Neutrophil (primary cell): ENCODE data around the gene CD99.

Experiments used
- H3K27ac ChIP-seq: fragments of 200-600 bp; sonication (generic); 2 replicates; pipeline ENCODE4 v1.5.1; 2016; ENCODE audit warnings: mild to moderate bottlenecking, moderate library complexity
- H3K27me3 ChIP-seq: fragments of 200-600 bp; sonication (generic); 2 replicates; pipeline ENCODE4 v1.6.0; 2016; ENCODE audit warnings: mild to moderate bottlenecking
- H3K36me3 ChIP-seq: fragments of 200-600 bp; sonication (generic); 2 replicates; pipeline ENCODE4 v1.5.1; 2017
- H3K4me1 ChIP-seq, 2 experiments: fragments of 200-600 bp in 1 of 2; sonication (generic) in 1 of 2; 1 replicate in 1 of 2; 2 replicates in 1 of 2; pipeline versions ENCODE4 v1.5.1 to v1.6.1; 2013 to 2016; ENCODE audit warnings: low read depth in 1 of 2, low read length in 1 of 2, mild to moderate bottlenecking in 1 of 2, moderate library complexity in 1 of 2; ENCODE audit not compliant: control insufficient read depth in 1 of 2, insufficient read depth in 1 of 2
- H3K4me3 ChIP-seq, 2 experiments: fragments of 200-600 bp in 1 of 2; sonication (generic) in 1 of 2; 1 replicate in 1 of 2; 2 replicates in 1 of 2; pipeline ENCODE4 v1.5.1; 2013 to 2016; ENCODE audit warnings: low read depth in 1 of 2, low read length in 1 of 2, mild to moderate bottlenecking in 1 of 2, moderate library complexity in 1 of 2
- H3K9me3 ChIP-seq: fragments of 200-600 bp; sonication (generic); 2 replicates; pipeline ENCODE4 v1.5.1; 2016
- CTCF ChIP-seq: fragments of 200-600 bp; sonication (generic); IDR thresholded peaks from 2 replicates; pipeline ENCODE4 v1.5.1; 2016; ENCODE audit warnings: antibody characterized with exemption

CD99 gene

GRCh38 chrX:2703991-2704369, 12.9 kb downstream of the CD99 start:
- Histone ChIP-seq H3K27me3 (peaks cover 15% of the 10 kb centered on the region), H3K27ac (no peak overlapping the region), H3K4me3 (no peak overlapping the region), H3K4me1 (no peaks in the 10 kb centered on the region), H3K36me3 (no peaks in the 10 kb centered on the region), H3K9me3 (no peaks in the 10 kb centered on the region)
- no peak for TF ChIP-seq CTCF

- Histone ChIP-seq H3K27me3 (peaks cover 15% of the 10 kb centered on the region), H3K9me3 (no peaks in the 10 kb centered on the region), H3K27ac (no peak overlapping the region), H3K4me3 (no peak overlapping the region), H3K36me3 (no peaks in the 10 kb centered on the region), H3K4me1 (peaks cover 5 to 7% of the 10 kb centered on the region in 2 experiments)
- TF ChIP-seq CTCF = no peak
These were observed 14.1 kb downstream of the CD99 start for GRCh38 chrX:2705046-2705832.

GRCh38 chrX:2707334-2707760, 16.3 kb downstream of the CD99 start:
- Histone ChIP-seq H3K4me3 (no peak overlapping the region), H3K27me3 (peaks cover 15% of the 10 kb centered on the region), H3K27ac (no peak overlapping the region), H3K36me3 (no peaks in the 10 kb centered on the region), H3K4me1 (peaks cover 5 to 8% of the 10 kb centered on the region in 2 experiments), H3K9me3 (no peaks in the 10 kb centered on the region)
- no peak for TF ChIP-seq CTCF

- no peak overlapping the region for H3K27ac ChIP-seq
- H3K4me3 ChIP-seq = no peak overlapping the region
- peaks cover 15% of the 10 kb centered on the region for H3K27me3 ChIP-seq
- H3K4me1 ChIP-seq = peaks cover 5 to 8% of the 10 kb centered on the region in 2 experiments
- TF ChIP-seq CTCF = no peak
- no peaks in the 10 kb centered on the region for H3K9me3 ChIP-seq
- no peaks in the 10 kb centered on the region for H3K36me3 ChIP-seq
These were observed 16.9 kb downstream of the CD99 start for GRCh38 chrX:2708021-2708420.

- no peaks in the 10 kb centered on the region for H3K36me3 ChIP-seq
- no peak overlapping the region for H3K4me3 ChIP-seq
- peaks cover 15% of the 10 kb centered on the region for H3K27me3 ChIP-seq
- H3K9me3 ChIP-seq = no peaks in the 10 kb centered on the region
- peaks cover 5 to 8% of the 10 kb centered on the region in 2 experiments for H3K4me1 ChIP-seq
- no peak for TF ChIP-seq CTCF
- H3K27ac ChIP-seq = no peak overlapping the region
These were observed 17.6 kb downstream of the CD99 start for GRCh38 chrX:2708592-2709188.
